Raji (cell line): ENCODE data around the gene SLC27A5.

Experiments used
- POLR2A ChIP-seq: IDR thresholded peaks from 2 replicates; pipeline ENCODE4 v1.6.1; 2011; ENCODE audit warnings: low read depth, low read length, control low read depth; ENCODE audit not compliant: insufficient read depth

The SLC27A5 gene

GRCh38 chr19:58544591-58545285 is 32.9 kb upstream of the SLC27A5 start:
- no peak for TF ChIP-seq POLR2A

- TF ChIP-seq POLR2A, result peak; percentile 91
Measured at GRCh38 chr19:58543826-58544590, 32.2 kb upstream of the SLC27A5 start, which contains the start of gene TRIM28. Gene TRIM28, plus strand, starts transcription at chr19:58544064. Its CDS starts 694 bp downstream, at chr19:58544758.

- TF ChIP-seq POLR2A, result no peak
Measured at GRCh38 chr19:58538257-58539168, 26.7 kb upstream of the SLC27A5 start.

- no peak for TF ChIP-seq POLR2A
Measured at GRCh38 chr19:58536852-58537798, 25.3 kb upstream of the SLC27A5 start.

GRCh38 chr19:58535857-58536256 is 24.1 kb upstream of the SLC27A5 start:
- no peak for TF ChIP-seq POLR2A

- no peak for TF ChIP-seq POLR2A
Measured at GRCh38 chr19:58531034-58531840, 19.4 kb upstream of the SLC27A5 start.

- no peak for TF ChIP-seq POLR2A
Measured at GRCh38 chr19:58529405-58529804, 17.6 kb upstream of the SLC27A5 start.

- TF ChIP-seq POLR2A, result no peak
Measured at GRCh38 chr19:58522709-58523108, 10.9 kb upstream of the SLC27A5 start.

GRCh38 chr19:58521651-58522050 is 9.9 kb upstream of the SLC27A5 start:
- TF ChIP-seq POLR2A, result no peak

GRCh38 chr19:58520257-58520599 is 8.4 kb upstream of the SLC27A5 start:
- no peak for TF ChIP-seq POLR2A

GRCh38 chr19:58519355-58520256 is 7.8 kb upstream of the SLC27A5 start, which contains the start of gene ZBTB45:
Gene ZBTB45, minus strand, starts transcription at chr19:58519810. Its CDS starts 2,137 bp downstream, at chr19:58517673.
- peak; percentile 91 for TF ChIP-seq POLR2A

GRCh38 chr19:58519087-58519354 is 7.2 kb upstream of the SLC27A5 start:
- TF ChIP-seq POLR2A, result no peak

GRCh38 chr19:58518256-58519086 is 6.7 kb upstream of the SLC27A5 start:
- peak; percentile 49; the same call in 1 of the 2 replicates for TF ChIP-seq POLR2A
